ENCODE measurements around the gene FAM120A.

The FAM120A gene

GRCh38 chr9:93475108-93475507, 23.6 kb downstream of the FAM120A start:
- TF ChIP-seq CTCF (IDR thresholded peaks at IDR 0.05; ENCODE audit: low read depth, low read length): no peak
- DNase-seq (ENCODE audit: extremely low read depth, low read depth): no peak

- DNase-seq (ENCODE audit: extremely low read depth, low read depth): no peak
- TF ChIP-seq CTCF (IDR thresholded peaks at IDR 0.05; ENCODE audit: low read depth, low read length): no peak
Measured at GRCh38 chr9:93475856-93476255, 24.4 kb downstream of the FAM120A start.

GRCh38 chr9:93476924-93477323, 25.4 kb downstream of the FAM120A start:
- no peak for TF ChIP-seq CTCF (IDR thresholded peaks at IDR 0.05; ENCODE audit: low read depth, low read length)

GRCh38 chr9:93477397-93477796, 25.9 kb downstream of the FAM120A start:
- no peak for TF ChIP-seq CTCF (IDR thresholded peaks at IDR 0.05; ENCODE audit: low read depth, low read length)
- no peak for DNase-seq (ENCODE audit: extremely low read depth, low read depth)

More at GRCh38 chr9:93476924-93477323, 25.4 kb downstream of the FAM120A start:
- no peak for DNase-seq (ENCODE audit: extremely low read depth, low read depth)

- no peak for TF ChIP-seq CTCF (IDR thresholded peaks at IDR 0.05; ENCODE audit: low read depth, low read length)
Measured at GRCh38 chr9:93479726-93480125, 28.2 kb downstream of the FAM120A start.

GRCh38 chr9:93480262-93480661, 28.8 kb downstream of the FAM120A start:
- no peak for TF ChIP-seq CTCF (IDR thresholded peaks at IDR 0.05; ENCODE audit: low read depth, low read length)
- no peak for DNase-seq (ENCODE audit: extremely low read depth, low read depth)

More at GRCh38 chr9:93479726-93480125, 28.2 kb downstream of the FAM120A start:
- no peak for DNase-seq (ENCODE audit: extremely low read depth, low read depth)

- no peak for DNase-seq (ENCODE audit: extremely low read depth, low read depth)
- no peak for TF ChIP-seq CTCF (IDR thresholded peaks at IDR 0.05; ENCODE audit: low read depth, low read length)
Measured at GRCh38 chr9:93480728-93481324, 29.3 kb downstream of the FAM120A start.
